HepG2 (cell line): ENCODE results near the gene HOXD4. TPM values are rescaled to one million over a fixed set of nuclear protein-coding genes. Genes with fewer than 3 reads are reported as not detected.
A peak's percentile ranks its signal among the peaks of the same experiment; 100 is the strongest.

Experiments used
- AGO2 ChIP-seq: fragments of 200-400 bp; formaldehyde crosslinking; optimal IDR thresholded peaks from 2 replicates; pipeline ENCODE3; 2017; ENCODE audit warnings: mild to moderate bottlenecking, low read depth, low read length, moderate library complexity
- CBX2 ChIP-seq, 2 experiments: fragments of 200-600 bp in 1 of 2; sonication (generic); formaldehyde crosslinking in 1 of 2; IDR thresholded peaks; 2 replicates each; pipeline versions ENCODE4 v1.7.0 to v1.8.1; 2018 to 2022; ENCODE audit warnings: low read depth in 2 of 2, low read length in 1 of 2, mild to moderate bottlenecking in 1 of 2, missing genetic modification reagents in 1 of 2
- CHD2 ChIP-seq: IDR thresholded peaks from 2 replicates; pipeline ENCODE4 v1.6.1; 2011; ENCODE audit warnings: low read depth, low read length, improper control_type of control experiment
- HOXD1 ChIP-seq: sonication (generic); formaldehyde crosslinking; IDR thresholded peaks from 2 replicates; pipeline ENCODE4 v1.5.0; 2020; ENCODE audit warnings: missing genetic modification reagents
- IKZF1 ChIP-seq: fragments of 450-650 bp; IDR thresholded peaks from 2 replicates; pipeline ENCODE4 v1.7.1; 2016
- KLF13 ChIP-seq: sonication (generic); formaldehyde crosslinking; IDR thresholded peaks from 2 replicates; pipeline ENCODE4 v1.4.0; 2020; ENCODE audit warnings: mild to moderate bottlenecking, missing genetic modification reagents
- KLF9 ChIP-seq: IDR thresholded peaks from 2 replicates; pipeline ENCODE4 v1.6.1; 2016; ENCODE audit warnings: low read depth
- MEIS1 ChIP-seq: sonication (generic); formaldehyde crosslinking; IDR thresholded peaks from 2 replicates; pipeline ENCODE4 v1.9.0; 2021; ENCODE audit warnings: mild to moderate bottlenecking, missing genetic modification reagents, moderate library complexity, borderline replicate concordance
- RAD21 ChIP-seq: fragments of 450-650 bp; formaldehyde crosslinking; IDR thresholded peaks from 2 replicates; pipeline ENCODE4 v1.5.0; 2020; ENCODE audit warnings: mild to moderate bottlenecking
- RFXANK ChIP-seq: IDR thresholded peaks from 2 replicates; pipeline ENCODE4 v1.6.1; 2016
- SAP130 ChIP-seq: IDR thresholded peaks from 2 replicates; pipeline ENCODE4 v1.6.1; 2016; ENCODE audit warnings: low read depth
- SETDB1 ChIP-seq: sonication (generic); formaldehyde crosslinking; IDR thresholded peaks from 2 replicates; pipeline ENCODE4 v1.5.1; 2020; ENCODE audit warnings: missing genetic modification reagents, mild to moderate bottlenecking, borderline replicate concordance
- ZNF224 ChIP-seq: sonication (generic); formaldehyde crosslinking; IDR thresholded peaks from 2 replicates; pipeline ENCODE4 v1.5.0; 2020; ENCODE audit warnings: mild to moderate bottlenecking, missing genetic modification reagents
- ZNF432 ChIP-seq: sonication (generic); formaldehyde crosslinking; IDR thresholded peaks from 2 replicates; pipeline ENCODE4 v1.5.0; 2020; ENCODE audit warnings: missing genetic modification reagents, mild to moderate bottlenecking, borderline replicate concordance
- ZNF703 ChIP-seq: sonication (generic); formaldehyde crosslinking; IDR thresholded peaks from 2 replicates; pipeline ENCODE4 v1.5.1; 2020; ENCODE audit warnings: missing genetic modification reagents, mild to moderate bottlenecking, moderate library complexity, borderline replicate concordance
- ZNF749 ChIP-seq: sonication (generic); formaldehyde crosslinking; IDR thresholded peaks from 2 replicates; pipeline ENCODE4 v1.8.0; 2022; ENCODE audit warnings: mild to moderate bottlenecking, missing genetic modification reagents, moderate library complexity, borderline replicate concordance
- polyA plus RNA-seq, 8 experiments: library from polyadenylated mRNA; depleted of rRNA in 3 of 8; stranded (reverse) in 7 of 8; unstranded in 1 of 8; fragments of >200 nt; fragmentation: Illumina TruSeq in 4 of 8; extraction: Trizol in 4 of 8; gene quantifications; 2 replicates each; pipeline versions ENCODE4 v1.2.1 to v1.2.3, GENCODE V29; 2011 to 2016; ENCODE audit warnings: low read depth in 4 of 8, missing spikeins in 1 of 8, mixed read lengths in 1 of 8; ENCODE audit not compliant: insufficient read depth in 1 of 8
- total RNA-seq, 5 experiments: library from RNA; depleted of rRNA; stranded (reverse); fragments of >200 nt; fragmentation: Illumina TruSeq; extraction: Trizol; gene quantifications; 2 replicates each; pipeline ENCODE4 v1.2.3, GENCODE V29; 2016; ENCODE audit warnings: low read depth in 1 of 5
- TF ChIP-seq, protein P1 (sequence below): sonication (generic); formaldehyde crosslinking; IDR thresholded peaks from 2 replicates; pipeline ENCODE4 v1.5.1; 2020; ENCODE audit warnings: mild to moderate bottlenecking, missing genetic modification reagents
- TF ChIP-seq, protein P2 (sequence below): sonication (generic); formaldehyde crosslinking; IDR thresholded peaks from 2 replicates; pipeline ENCODE4 v1.4.0; 2020; ENCODE audit warnings: missing genetic modification reagents
- TF ChIP-seq, protein P3 (sequence below): IDR thresholded peaks from 2 replicates; pipeline ENCODE4 v1.6.1; 2016; ENCODE audit warnings: mild to moderate bottlenecking, missing biosample characterization, missing genetic modification reagents
- TF ChIP-seq, protein P4 (sequence below): sonication (generic); formaldehyde crosslinking; IDR thresholded peaks from 2 replicates; pipeline ENCODE4 v1.4.0; 2020; ENCODE audit warnings: missing genetic modification reagents
- TF ChIP-seq, protein P5 (sequence below): IDR thresholded peaks from 2 replicates; pipeline ENCODE4 v1.6.1; 2016; ENCODE audit warnings: low read depth, borderline replicate concordance

HOXD4 gene
- total and polyA plus RNA-seq, 2 of the 13 experiments (the other 11 are each of a cell fraction or from before 2014, with no cell fraction given): not detected

DNA sequence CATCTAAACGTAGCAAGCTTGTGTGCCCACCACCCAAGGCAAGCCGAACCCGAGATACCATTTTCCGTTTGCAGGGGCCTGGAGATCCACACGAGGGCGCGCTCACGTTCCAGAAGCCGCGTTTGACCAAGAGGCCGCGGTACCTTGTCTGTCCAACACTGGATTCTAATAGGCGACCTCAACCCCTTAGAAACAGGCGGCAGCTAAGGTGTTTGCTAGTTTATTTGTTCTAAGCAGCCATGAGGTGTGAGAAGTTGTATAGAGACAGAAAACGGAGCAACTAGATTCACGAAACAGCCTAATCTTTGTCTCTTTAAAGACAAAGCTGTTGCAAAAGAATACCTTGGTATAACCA lies 40.1 kb upstream of the HOXD4 start (continued):
- TF ChIP-seq, protein P1, sequence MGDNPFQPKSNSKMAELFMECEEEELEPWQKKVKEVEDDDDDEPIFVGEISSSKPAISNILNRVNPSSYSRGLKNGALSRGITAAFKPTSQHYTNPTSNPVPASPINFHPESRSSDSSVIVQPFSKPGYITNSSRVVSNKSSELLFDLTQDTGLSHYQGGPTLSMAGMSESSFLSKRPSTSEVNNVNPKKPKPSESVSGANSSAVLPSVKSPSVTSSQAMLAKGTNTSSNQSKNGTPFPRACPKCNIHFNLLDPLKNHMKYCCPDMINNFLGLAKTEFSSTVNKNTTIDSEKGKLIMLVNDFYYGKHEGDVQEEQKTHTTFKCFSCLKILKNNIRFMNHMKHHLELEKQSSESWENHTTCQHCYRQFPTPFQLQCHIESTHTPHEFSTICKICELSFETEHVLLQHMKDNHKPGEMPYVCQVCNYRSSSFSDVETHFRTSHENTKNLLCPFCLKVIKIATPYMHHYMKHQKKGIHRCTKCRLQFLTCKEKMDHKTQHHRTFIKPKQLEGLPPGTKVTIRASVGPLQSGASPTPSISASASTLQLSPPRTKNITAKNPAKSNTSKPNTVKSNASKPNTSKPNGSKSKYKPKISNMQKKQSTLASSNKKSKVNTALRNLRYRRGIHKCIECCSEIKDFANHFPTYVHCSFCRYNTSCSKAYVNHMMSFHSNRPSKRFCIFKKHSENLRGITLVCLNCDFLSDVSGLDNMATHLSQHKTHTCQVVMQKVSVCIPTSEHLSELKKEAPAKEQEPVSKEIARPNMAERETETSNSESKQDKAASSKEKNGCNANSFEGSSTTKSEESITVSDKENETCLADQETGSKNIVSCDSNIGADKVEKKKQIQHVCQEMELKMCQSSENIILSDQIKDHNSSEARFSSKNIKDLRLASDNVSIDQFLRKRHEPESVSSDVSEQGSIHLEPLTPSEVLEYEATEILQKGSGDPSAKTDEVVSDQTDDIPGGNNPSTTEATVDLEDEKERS (CRISPR knock-in tag): no peak
- no peak for TF ChIP-seq ZNF224 (CRISPR knock-in tag)
- TF ChIP-seq, protein P2, sequence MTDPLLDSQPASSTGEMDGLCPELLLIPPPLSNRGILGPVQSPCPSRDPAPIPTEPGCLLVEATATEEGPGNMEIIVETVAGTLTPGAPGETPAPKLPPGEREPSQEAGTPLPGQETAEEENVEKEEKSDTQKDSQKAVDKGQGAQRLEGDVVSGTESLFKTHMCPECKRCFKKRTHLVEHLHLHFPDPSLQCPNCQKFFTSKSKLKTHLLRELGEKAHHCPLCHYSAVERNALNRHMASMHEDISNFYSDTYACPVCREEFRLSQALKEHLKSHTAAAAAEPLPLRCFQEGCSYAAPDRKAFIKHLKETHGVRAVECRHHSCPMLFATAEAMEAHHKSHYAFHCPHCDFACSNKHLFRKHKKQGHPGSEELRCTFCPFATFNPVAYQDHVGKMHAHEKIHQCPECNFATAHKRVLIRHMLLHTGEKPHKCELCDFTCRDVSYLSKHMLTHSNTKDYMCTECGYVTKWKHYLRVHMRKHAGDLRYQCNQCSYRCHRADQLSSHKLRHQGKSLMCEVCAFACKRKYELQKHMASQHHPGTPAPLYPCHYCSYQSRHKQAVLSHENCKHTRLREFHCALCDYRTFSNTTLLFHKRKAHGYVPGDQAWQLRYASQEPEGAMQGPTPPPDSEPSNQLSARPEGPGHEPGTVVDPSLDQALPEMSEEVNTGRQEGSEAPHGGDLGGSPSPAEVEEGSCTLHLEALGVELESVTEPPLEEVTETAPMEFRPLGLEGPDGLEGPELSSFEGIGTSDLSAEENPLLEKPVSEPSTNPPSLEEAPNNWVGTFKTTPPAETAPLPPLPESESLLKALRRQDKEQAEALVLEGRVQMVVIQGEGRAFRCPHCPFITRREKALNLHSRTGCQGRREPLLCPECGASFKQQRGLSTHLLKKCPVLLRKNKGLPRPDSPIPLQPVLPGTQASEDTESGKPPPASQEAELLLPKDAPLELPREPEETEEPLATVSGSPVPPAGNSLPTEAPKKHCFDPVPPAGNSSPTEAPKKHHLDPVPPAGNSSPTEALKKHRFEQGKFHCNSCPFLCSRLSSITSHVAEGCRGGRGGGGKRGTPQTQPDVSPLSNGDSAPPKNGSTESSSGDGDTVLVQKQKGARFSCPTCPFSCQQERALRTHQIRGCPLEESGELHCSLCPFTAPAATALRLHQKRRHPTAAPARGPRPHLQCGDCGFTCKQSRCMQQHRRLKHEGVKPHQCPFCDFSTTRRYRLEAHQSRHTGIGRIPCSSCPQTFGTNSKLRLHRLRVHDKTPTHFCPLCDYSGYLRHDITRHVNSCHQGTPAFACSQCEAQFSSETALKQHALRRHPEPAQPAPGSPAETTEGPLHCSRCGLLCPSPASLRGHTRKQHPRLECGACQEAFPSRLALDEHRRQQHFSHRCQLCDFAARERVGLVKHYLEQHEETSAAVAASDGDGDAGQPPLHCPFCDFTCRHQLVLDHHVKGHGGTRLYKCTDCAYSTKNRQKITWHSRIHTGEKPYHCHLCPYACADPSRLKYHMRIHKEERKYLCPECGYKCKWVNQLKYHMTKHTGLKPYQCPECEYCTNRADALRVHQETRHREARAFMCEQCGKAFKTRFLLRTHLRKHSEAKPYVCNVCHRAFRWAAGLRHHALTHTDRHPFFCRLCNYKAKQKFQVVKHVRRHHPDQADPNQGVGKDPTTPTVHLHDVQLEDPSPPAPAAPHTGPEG: no peak
- TF ChIP-seq RAD21 (CRISPR knock-in tag): peak; percentile 32; the same call in 1 of the 2 replicates
- TF ChIP-seq, protein P3, sequence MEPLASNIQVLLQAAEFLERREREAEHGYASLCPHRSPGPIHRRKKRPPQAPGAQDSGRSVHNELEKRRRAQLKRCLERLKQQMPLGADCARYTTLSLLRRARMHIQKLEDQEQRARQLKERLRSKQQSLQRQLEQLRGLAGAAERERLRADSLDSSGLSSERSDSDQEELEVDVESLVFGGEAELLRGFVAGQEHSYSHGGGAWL (CRISPR knock-in tag): no peak
- no peak for TF ChIP-seq IKZF1
- TF ChIP-seq MEIS1 (CRISPR knock-in tag): no peak
- peak; percentile 92; the same call in 1 of the 2 replicates for TF ChIP-seq CBX2 (IDR thresholded peaks at IDR 0.05; ENCODE audit: low read depth, low read length)
- TF ChIP-seq CBX2 (CRISPR knock-in tag; IDR thresholded peaks at IDR 0.05; ENCODE audit: low read depth): peak; percentile 57; the same call in 1 of the 2 replicates
- TF ChIP-seq HOXD1 (CRISPR knock-in tag): no peak
- TF ChIP-seq, protein P4, sequence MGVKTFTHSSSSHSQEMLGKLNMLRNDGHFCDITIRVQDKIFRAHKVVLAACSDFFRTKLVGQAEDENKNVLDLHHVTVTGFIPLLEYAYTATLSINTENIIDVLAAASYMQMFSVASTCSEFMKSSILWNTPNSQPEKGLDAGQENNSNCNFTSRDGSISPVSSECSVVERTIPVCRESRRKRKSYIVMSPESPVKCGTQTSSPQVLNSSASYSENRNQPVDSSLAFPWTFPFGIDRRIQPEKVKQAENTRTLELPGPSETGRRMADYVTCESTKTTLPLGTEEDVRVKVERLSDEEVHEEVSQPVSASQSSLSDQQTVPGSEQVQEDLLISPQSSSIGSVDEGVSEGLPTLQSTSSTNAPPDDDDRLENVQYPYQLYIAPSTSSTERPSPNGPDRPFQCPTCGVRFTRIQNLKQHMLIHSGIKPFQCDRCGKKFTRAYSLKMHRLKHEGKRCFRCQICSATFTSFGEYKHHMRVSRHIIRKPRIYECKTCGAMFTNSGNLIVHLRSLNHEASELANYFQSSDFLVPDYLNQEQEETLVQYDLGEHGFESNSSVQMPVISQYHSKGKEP (CRISPR knock-in tag): no peak
- TF ChIP-seq ZNF703 (CRISPR knock-in tag): no peak
- TF ChIP-seq RFXANK (CRISPR knock-in tag): no peak
- no peak for TF ChIP-seq AGO2
- no peak for TF ChIP-seq KLF9 (CRISPR knock-in tag)
- no peak for TF ChIP-seq CHD2
- TF ChIP-seq ZNF432: no peak
- no peak for TF ChIP-seq SETDB1 (CRISPR knock-in tag)
- TF ChIP-seq ZNF749: no peak
- TF ChIP-seq KLF13 (CRISPR knock-in tag): no peak
- TF ChIP-seq, protein P5, sequence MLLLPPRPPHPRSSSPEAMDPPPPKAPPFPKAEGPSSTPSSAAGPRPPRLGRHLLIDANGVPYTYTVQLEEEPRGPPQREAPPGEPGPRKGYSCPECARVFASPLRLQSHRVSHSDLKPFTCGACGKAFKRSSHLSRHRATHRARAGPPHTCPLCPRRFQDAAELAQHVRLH (CRISPR knock-in tag): no peak
- 0 out of 2 replicates have a peak, but pooled peaks have one; percentile 13 for TF ChIP-seq SAP130 (CRISPR knock-in tag)
